ENCODE measurements around the gene CAB39.

CAB39 gene

DNA sequence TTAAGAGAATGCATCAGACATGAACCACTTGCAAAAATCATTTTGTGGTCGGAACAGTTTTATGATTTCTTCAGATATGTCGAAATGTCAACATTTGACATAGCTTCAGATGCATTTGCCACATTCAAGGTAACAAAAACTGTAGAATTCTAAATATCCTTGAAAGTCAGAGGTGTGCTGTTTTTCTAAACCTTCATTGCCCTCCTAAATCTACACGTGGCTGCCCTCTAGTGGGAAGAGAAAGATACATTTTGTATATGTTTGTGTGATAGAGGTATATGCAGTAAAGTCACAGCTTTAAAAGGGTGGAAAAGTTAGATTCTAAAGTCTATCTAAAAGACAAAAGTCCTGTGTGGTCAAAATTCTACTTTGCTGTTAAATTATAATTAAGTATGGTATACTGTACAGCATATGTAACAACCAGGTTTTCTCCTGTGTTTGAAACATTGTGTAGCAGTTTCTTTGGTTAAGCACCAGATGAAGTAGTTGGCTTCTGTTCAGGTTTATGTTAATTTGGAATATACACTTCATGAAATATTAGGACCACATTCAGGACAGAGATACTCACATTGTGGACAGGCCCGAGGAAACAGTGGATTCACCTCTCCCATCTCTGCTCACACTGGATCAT lies 86.2 kb downstream of the CAB39 start:
- TF ChIP-seq TARDBP (IDR thresholded peaks at IDR 0.05) (no peak), L3MBTL2 (conservative IDR thresholded peaks at IDR 0.05) (no peak), ZNF384 (IDR thresholded peaks at IDR 0.05) (no peak)
- CTCF ChIA-PET = interaction anchor here (0.6 to 1.7 kb wide), 8 partner anchors 13 to 732 kb away, joined by 3 to 6 read pairs (median 4); no protein-coding TSS in a partner anchor
- DNase-seq (ENCODE audit: extremely low spot score) = peak; percentile 43
- POLR2A ChIA-PET = interaction anchor here (1.0 kb wide), 1 partner anchor 86 kb away, joined by 5 read pairs; the partner anchor contains the start of gene CAB39

DNA sequence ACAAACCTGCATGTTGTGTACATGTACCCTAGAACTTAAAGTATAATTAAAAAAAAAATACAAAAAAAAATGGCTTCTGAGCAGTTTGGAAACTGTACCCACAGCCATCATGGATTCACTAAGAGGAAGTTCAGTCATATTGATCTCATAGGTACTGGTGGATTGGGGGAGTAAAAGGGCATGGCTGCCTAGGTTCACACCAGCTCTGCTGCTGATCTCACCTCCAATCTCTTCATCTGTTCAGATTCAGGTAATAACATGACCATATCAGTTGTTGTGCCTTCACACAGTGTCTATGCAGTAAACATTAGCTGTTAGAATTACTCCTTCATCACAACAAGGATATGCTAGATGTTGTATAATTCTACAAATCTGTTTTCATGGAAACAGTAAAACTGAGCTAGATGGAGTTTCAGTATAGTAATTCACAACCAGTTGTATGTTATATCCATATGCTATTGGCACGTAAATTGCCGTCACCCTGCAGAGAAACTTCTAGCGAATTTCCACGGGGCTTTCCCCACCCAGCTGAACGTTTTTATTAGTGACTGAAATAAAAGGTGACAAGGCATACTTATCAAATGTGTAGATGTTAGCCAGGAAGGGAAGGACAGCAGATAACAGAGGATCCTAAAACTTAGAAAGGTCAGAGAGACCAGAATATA lies 92.8 kb downstream of the CAB39 start:
- CTCF ChIA-PET = interaction anchor here (0.8 kb wide), 1 partner anchor 9 kb away, joined by 3 read pairs; no protein-coding TSS in a partner anchor
- TF ChIP-seq ZNF384 (IDR thresholded peaks at IDR 0.05) (no peak), LEF1 (IDR thresholded peaks at IDR 0.05; ENCODE audit: borderline replicate concordance) (no peak), CTBP1 (IDR thresholded peaks at IDR 0.05; ENCODE audit: borderline replicate concordance) (no peak), L3MBTL2 (conservative IDR thresholded peaks at IDR 0.05) (no peak), TARDBP (IDR thresholded peaks at IDR 0.05) (no peak), SP1 (IDR thresholded peaks at IDR 0.05) (no peak)
- TF ChIP-seq, protein P1, sequence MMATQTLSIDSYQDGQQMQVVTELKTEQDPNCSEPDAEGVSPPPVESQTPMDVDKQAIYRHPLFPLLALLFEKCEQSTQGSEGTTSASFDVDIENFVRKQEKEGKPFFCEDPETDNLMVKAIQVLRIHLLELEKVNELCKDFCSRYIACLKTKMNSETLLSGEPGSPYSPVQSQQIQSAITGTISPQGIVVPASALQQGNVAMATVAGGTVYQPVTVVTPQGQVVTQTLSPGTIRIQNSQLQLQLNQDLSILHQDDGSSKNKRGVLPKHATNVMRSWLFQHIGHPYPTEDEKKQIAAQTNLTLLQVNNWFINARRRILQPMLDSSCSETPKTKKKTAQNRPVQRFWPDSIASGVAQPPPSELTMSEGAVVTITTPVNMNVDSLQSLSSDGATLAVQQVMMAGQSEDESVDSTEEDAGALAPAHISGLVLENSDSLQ (IDR thresholded peaks at IDR 0.05) = no peak
- no peak for DNase-seq (ENCODE audit: extremely low spot score)
- POLR2A ChIA-PET = no interaction called here

DNA sequence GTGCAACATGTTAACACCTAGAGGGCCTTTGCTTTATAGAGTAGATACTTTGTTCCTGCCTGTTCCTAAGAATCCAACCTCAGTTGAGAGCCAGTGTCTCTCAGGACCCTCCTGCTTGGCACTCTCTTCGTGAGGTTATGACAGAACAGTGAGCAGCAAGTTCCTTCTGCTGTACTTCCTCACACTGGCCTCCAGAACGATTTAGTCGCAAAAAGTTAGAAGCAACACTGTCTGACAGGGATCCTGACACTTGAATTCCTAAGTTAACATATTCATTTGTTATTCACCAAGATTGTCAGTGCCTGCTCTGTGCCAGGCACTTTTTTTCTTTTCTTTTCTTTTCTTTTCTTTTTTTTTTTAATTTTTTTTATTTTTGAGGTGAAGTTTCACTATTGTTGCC lies 95.1 kb downstream of the CAB39 start:
- ChIA-PET CTCF (no interaction called here), POLR2A (no interaction called here)
- DNase-seq (ENCODE audit: extremely low spot score) = no peak
- TF ChIP-seq FOXA1 (IDR thresholded peaks at IDR 0.05) (no peak), CTBP1 (IDR thresholded peaks at IDR 0.05; ENCODE audit: borderline replicate concordance) (no peak), LEF1 (IDR thresholded peaks at IDR 0.05; ENCODE audit: borderline replicate concordance) (no peak), ELF4 (IDR thresholded peaks at IDR 0.05) (no peak), FOXM1 (IDR thresholded peaks at IDR 0.05; ENCODE audit: borderline replicate concordance) (no peak), ZNF384 (IDR thresholded peaks at IDR 0.05) (no peak), SUZ12 (IDR thresholded peaks at IDR 0.05) (no peak), SP1 (IDR thresholded peaks at IDR 0.05) (no peak), HDGF (IDR thresholded peaks at IDR 0.05; ENCODE audit: borderline replicate concordance) (no peak), NFRKB (IDR thresholded peaks at IDR 0.05) (no peak), FOXK2 (IDR thresholded peaks at IDR 0.05) (no peak), BHLHE40 (IDR thresholded peaks at IDR 0.05; ENCODE audit: borderline replicate concordance) (no peak), L3MBTL2 (conservative IDR thresholded peaks at IDR 0.05) (no peak), ARNT (IDR thresholded peaks at IDR 0.05) (no peak)
- TF ChIP-seq, protein P1 (IDR thresholded peaks at IDR 0.05) = no peak

DNA sequence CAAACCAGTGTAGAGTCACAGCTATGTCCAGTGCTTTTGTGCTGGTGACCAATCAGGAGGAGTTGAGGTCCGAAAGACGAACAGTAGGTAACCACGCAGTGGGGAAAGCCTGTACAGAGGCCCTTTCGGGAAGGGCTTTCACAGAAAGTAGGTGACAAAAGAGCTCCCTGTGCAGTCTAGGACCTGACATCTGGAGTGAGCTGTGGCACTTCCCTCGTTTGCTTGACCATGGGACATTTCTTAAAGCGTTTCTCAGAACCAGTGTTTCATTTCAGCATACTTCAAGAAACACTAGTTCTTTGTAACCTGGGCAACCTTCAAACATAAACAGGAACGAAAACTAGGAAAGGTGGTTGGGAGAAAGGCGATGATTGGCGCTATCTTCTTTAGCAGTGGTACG lies 96.4 kb downstream of the CAB39 start:
- DNase-seq (ENCODE audit: extremely low spot score) = no peak
- no peak for TF ChIP-seq L3MBTL2 (conservative IDR thresholded peaks at IDR 0.05)
- TF ChIP-seq, protein P1 (IDR thresholded peaks at IDR 0.05) = no peak
- no peak for TF ChIP-seq NFRKB (IDR thresholded peaks at IDR 0.05)
- no peak for TF ChIP-seq HDGF (IDR thresholded peaks at IDR 0.05; ENCODE audit: borderline replicate concordance)
- no peak for TF ChIP-seq FOXK2 (IDR thresholded peaks at IDR 0.05)
- no peak for TF ChIP-seq FOXA1 (IDR thresholded peaks at IDR 0.05)
- TF ChIP-seq SP1 (IDR thresholded peaks at IDR 0.05) = no peak
- no peak for TF ChIP-seq BHLHE40 (IDR thresholded peaks at IDR 0.05; ENCODE audit: borderline replicate concordance)
- TF ChIP-seq CTBP1 (IDR thresholded peaks at IDR 0.05; ENCODE audit: borderline replicate concordance) = no peak
- no peak for TF ChIP-seq ELF4 (IDR thresholded peaks at IDR 0.05)
- no peak for TF ChIP-seq LEF1 (IDR thresholded peaks at IDR 0.05; ENCODE audit: borderline replicate concordance)
- no peak for TF ChIP-seq SUZ12 (IDR thresholded peaks at IDR 0.05)
- no peak for TF ChIP-seq ZNF384 (IDR thresholded peaks at IDR 0.05)
- TF ChIP-seq TARDBP (IDR thresholded peaks at IDR 0.05) = no peak
- no peak for TF ChIP-seq FOXM1 (IDR thresholded peaks at IDR 0.05; ENCODE audit: borderline replicate concordance)
- no peak for TF ChIP-seq ARNT (IDR thresholded peaks at IDR 0.05)
- ChIA-PET CTCF (interaction anchor here (0.5 to 1.2 kb wide), 2 partner anchors 32 to 95 kb away, joined by 3 read pairs; no protein-coding TSS in a partner anchor), POLR2A (no interaction called here)

DNA sequence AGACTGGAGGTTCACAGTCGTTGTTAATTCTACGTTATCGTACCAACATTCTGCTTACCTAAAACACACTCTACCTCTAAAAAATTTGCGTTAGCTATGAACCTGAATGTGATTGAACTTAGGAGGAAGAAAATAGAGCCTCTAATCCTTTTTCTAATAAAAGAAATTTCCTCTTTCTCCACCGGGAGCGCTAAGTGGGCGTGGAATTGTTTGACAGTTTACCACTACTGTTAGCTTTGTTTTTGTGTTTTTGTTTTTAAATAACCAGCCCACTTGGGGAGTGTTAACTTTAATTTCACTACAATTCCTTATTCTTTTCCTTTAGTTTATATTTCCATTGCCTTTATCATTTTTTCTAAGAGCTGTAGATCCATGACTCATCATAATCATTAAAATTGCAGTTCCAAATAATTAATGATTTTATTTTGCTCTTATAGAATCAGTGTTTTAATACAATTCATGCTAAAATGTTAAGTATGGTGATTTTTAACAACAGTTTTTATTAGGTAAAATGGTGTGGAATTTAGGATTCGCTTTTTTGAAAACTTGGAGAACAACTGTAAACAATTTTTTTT lies 97.1 kb downstream of the CAB39 start:
- TF ChIP-seq, protein P1 (IDR thresholded peaks at IDR 0.05) = no peak
- TF ChIP-seq FOXM1 (IDR thresholded peaks at IDR 0.05; ENCODE audit: borderline replicate concordance) = no peak
- no peak for TF ChIP-seq ZNF384 (IDR thresholded peaks at IDR 0.05)
- no peak for TF ChIP-seq FOXK2 (IDR thresholded peaks at IDR 0.05)
- no peak for TF ChIP-seq LEF1 (IDR thresholded peaks at IDR 0.05; ENCODE audit: borderline replicate concordance)
- no peak for TF ChIP-seq FOXA1 (IDR thresholded peaks at IDR 0.05)
- no peak for TF ChIP-seq CTBP1 (IDR thresholded peaks at IDR 0.05; ENCODE audit: borderline replicate concordance)
- no peak for TF ChIP-seq HDGF (IDR thresholded peaks at IDR 0.05; ENCODE audit: borderline replicate concordance)
- no peak for TF ChIP-seq SP1 (IDR thresholded peaks at IDR 0.05)
- TF ChIP-seq NFRKB (IDR thresholded peaks at IDR 0.05) = no peak
- TF ChIP-seq TARDBP (IDR thresholded peaks at IDR 0.05) = no peak
- TF ChIP-seq ARNT (IDR thresholded peaks at IDR 0.05) = no peak
- TF ChIP-seq BHLHE40 (IDR thresholded peaks at IDR 0.05; ENCODE audit: borderline replicate concordance) = no peak
- POLR2A ChIA-PET = no interaction called here
- CTCF ChIA-PET = interaction anchor here (0.6 to 1.2 kb wide), 4 partner anchors 15 to 150 kb away, joined by 3 to 4 read pairs (median 3); no protein-coding TSS in a partner anchor
- DNase-seq (ENCODE audit: extremely low spot score) = no peak
